Suprapubic skin (tissue), 3 donors: ENCODE measurements around the gene ZNF428.

Source experiments
- CTCF ChIP-seq, 2 donors: fragments of 200-600 bp in 1 of 2; fragments of 450-650 bp in 1 of 2; sonication (generic) in 1 of 2; IDR thresholded peaks; one replicate each; pipeline ENCODE4 v1.5.1; 2016 to 2019; ENCODE audit warnings: antibody characterized with exemption in 2 of 2, mild to moderate bottlenecking in 1 of 2, moderate library complexity in 1 of 2
- EP300 ChIP-seq: sonication (generic); formaldehyde crosslinking; IDR thresholded peaks from one replicate; pipeline ENCODE4 v1.6.1; 2017; ENCODE audit warnings: antibody characterized with exemption
- POLR2A ChIP-seq, 2 donors: fragments of 450-650 bp; IDR thresholded peaks; one replicate each; pipeline ENCODE4 v1.6.1; 2017; ENCODE audit warnings: antibody characterized with exemption in 2 of 2, mild to moderate bottlenecking in 2 of 2, moderate library complexity in 2 of 2

- TF ChIP-seq CTCF (IDR thresholded peaks at IDR 0.05): no peak
- no peak for TF ChIP-seq EP300
- TF ChIP-seq POLR2A (IDR thresholded peaks at IDR 0.05): no peak
Measured at GRCh38 chr19:43589277-43589676, 30.2 kb downstream of the ZNF428 start.
